NCI-H1105 (cell line): ENCODE results near the gene TBX1.
"Not testable (repeated sequence)": the region's sequence is repeated elsewhere in the genome, so short reads cannot be mapped to it uniquely, and the experiment has no call there.

ENCODE experiments used
- DNase-seq: peaks from one replicate; lab custom pipeline; 2025; lab: John Stamatoyannopoulos, UW

Gene TBX1

DNA sequence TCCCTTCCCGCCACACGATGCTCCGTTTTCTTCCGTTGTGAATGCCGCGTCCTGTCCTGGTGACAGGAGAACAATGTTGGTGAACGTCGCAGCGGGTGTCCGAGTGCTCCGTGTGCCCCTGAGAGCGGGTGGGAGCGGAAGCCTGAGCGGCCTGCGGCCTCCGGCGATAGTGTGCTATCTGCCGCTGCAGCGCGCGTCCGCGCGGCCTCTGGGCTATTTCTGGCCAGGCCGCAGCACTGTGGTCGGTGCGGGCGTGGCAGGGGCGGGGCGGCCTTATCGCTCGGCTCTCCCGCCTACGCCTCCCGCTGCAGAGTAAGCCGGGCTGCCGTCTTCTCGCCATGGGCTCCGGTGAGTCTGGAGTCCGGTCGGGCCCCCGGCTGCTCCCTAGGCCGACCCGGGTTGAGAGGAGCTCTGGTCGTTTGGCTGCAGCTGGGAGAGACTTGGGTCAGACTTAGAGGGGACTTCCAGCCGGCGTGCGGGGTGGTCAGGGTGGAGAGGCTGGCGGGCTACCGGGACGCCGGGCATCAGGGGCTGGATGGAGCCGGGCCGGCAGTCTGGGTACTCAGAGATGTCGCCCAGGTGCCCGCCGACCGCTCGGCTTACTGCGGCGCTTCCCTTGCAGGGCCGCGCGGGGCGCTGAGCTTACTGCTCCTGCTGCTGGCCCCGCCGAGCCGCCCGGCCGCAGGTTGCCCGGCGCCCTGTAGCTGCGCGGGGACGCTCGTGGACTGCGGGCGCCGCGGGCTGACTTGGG, 37.2 kb upstream of the TBX1 start, which contains the start of gene GP1BB:
Gene GP1BB (plus strand): TSS at position 308 of the 751 bp plus-strand sequence. CDS start 31 bp downstream, at position 339.
- DNase-seq, result peak; percentile 48

GRCh38 chr22:19723983-19724827, 36.4 kb upstream of the TBX1 start:
- peak; percentile 54 for DNase-seq

- no peak for DNase-seq
Measured at GRCh38 chr22:19724927-19725661, 35.5 kb upstream of the TBX1 start.

GRCh38 chr22:19726064-19726788, 34.4 kb upstream of the TBX1 start:
- DNase-seq, result not testable (repeated sequence)

GRCh38 chr22:19727310-19728150, 33.0 kb upstream of the TBX1 start:
- no peak for DNase-seq

DNA sequence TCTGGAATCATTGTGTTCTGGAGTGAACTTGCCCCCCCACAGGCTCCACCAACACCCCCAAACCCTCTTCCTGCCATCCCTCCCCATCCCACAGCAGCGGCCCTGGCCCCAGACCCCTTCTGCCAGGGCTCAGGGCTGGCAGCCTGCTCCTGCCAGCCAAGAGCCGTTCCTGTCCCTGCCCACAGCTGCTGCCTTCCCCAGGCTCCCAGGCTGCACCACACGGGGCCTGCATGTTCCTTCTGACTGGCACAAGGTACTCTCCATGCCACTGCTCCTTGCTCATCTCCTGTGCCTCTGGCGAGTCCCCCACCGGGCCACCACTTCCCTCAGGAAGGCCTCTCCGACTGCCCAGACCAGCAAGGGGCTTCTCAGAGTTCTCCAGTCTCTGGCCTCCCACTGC, 32.3 kb upstream of the TBX1 start:
- no peak for DNase-seq

DNA sequence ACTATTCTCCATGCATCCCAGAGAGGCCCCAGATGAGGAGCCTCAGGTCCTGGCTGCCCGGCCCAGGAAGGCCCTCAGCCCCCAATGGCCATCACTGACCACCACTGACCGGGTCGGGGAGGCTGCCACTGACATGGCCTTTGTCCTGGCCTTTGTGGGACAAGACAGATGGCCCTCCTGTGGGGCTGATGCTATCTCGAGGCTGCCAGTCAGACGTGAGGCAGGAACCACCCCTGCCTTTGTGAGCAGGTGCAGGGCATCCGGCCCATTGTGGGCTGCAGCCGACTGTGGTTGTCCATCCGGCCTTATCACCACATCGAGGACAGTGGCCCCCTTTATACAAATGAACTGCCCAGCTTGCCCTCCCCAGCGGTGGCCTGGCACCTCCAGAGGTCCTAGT, 31.7 kb upstream of the TBX1 start:
- no peak for DNase-seq

DNA sequence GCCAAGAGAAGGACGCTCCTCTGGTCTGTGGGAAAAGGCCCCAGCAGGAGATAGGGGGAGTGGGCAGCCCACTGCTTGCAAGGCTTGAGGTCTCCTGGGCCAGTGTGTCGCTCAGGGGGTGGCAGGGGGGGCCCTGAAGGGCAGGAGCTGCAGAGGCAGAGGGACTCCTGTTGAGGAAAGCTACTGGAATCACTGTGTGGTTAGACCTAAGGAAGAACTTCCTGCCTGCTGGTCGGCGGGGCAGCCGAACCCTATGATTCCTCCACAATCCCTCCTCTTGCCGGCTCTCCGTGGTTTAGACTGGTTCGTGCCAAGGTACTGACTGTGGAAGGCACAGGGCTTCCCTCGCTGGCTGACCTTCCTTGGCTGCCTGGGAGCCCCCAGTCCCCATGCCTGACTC, 31.1 kb upstream of the TBX1 start:
- DNase-seq, result no peak

GRCh38 chr22:19730198-19730597, 30.4 kb upstream of the TBX1 start:
- no peak for DNase-seq

- DNase-seq, result peak; percentile 55
Measured at GRCh38 chr22:19730655-19731360, 29.8 kb upstream of the TBX1 start.

DNA sequence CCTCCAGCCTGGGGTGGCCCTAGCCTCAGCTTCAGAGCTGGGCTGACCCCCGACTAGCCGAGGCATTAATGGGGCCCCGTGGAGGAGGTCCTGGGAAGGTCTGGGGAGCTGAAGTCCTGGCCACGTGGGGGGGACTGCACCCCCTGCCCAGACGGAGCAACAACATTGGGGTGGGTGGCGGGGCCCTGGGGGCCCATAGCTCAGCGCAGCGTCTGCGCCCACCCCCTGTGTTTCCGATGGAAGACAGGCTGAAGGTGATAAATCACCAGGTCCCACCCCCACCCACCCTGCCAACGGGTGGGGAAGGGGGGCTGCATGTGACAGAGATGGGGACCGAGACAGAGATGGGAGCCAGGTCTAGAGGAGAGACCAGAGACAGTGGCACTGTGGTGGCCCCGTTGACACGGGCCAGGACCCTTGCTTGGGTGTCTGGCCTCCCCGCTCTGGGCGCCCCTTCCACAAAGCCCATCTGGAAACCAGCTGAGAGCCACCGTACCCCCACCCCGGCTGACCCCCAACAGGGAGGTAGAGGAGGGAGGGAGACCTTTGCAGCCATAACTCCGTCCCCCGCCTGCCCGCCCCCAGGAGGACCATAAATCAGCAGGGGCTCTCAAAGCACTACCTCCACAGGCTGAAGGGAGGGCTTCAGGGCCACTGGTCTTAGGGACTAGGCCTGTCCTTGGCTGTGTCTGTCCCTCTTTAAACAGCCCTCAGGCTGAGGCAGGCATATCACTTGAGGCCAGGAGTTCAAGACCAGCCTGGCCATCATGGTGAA, 29.0 kb upstream of the TBX1 start:
- DNase-seq, result no peak

GRCh38 chr22:19732403-19733113, 28.0 kb upstream of the TBX1 start:
- no peak for DNase-seq

GRCh38 chr22:19733755-19734154, 26.8 kb upstream of the TBX1 start:
- no peak for DNase-seq

DNA sequence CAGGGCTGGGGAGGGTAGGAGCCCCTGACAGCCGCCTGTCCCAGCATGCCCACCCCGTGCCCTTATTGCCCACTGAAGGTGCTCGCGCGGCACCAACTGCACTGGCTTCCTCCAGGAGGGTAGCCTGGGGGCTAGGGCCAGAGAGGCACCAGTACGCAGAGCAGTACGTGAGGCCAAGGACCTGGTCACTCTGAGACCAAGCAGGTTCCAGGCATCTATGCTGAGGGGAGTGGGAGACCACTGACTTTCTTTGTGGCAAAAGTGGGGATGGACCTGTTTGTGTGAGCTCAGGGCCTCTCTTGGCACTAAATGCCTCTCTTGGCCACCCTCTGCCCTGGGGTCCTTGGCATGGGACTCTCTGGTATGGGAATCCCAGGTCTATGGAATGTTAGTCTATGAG, 26.4 kb upstream of the TBX1 start:
- no peak for DNase-seq

DNA sequence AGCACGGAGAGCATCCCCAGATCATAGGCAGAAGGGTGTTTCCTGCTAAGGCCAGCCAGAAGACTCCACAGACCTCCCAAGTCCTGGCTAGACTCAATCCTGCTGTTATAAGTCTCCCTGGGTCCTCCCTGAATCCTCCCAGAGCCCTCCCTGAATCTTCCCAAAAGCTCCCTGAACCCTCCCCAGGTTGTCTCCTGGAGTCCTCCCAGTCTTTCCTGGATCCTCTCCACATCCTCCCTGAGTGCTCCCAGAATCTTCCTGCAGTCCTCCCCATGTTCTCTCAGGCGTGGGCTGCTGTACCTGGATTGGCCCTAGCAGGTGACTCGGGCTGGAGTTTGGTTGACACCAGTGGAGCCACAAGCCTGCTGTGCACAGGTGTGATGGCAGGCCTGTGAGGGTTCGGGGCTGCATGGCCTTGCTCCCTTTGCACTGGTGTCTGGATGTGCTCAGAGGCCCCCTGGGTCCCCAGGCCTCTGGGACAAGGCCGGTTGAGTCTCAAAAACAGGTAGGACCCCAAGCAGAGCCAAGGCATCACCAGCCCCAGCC, 25.7 kb upstream of the TBX1 start:
- no peak for DNase-seq

DNA sequence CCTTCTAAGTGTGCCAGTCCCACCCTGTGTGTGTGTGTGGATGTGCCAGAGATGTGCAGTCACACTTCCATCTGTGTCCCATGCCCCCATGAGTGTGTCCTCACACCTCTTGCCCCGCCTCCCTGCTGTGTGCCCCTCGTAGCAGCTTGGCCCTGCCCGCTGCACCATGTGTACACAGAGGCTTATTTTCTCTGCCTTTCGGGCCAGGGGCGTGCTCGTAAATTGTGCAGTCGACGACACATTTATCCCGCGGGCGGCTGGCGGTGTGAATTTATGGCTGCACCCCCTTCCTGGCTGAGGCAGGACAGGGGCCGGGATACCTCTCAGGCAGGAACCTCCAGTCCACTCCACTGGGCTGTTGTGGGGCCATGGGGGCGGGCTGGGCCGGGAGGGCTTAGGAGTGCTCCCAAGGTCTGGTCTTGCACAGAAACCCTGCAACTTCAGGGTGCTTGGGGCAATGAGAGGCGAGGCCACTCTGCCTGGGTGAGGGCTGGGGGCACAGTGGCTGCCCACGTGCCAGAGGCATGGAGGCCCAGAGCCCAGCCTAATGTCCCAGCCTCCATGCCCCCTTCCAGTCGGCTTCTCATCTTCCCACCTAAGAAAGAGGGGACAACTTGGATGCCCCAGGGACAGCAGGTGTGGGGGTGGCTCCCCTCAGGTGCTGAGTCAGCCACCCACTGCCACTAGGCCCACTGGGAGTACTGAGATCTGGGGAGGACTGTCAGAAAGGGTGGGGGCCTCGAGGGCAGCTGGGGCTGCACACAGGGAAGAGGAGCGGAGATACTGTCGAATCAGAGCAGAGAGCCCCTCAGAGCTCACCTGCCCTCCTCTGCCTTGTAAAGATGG, 24.7 kb upstream of the TBX1 start:
- no peak for DNase-seq

- DNase-seq, result no peak
Measured at GRCh38 chr22:19737846-19738663, 22.5 kb upstream of the TBX1 start.
